Lower leg skin (tissue), 3 donors: ENCODE measurements around the gene ADGRG2.

Source experiments
- POLR2A ChIP-seq, 2 donors: fragments of 450-650 bp; IDR thresholded peaks; one replicate each; pipeline ENCODE4 v1.6.1; 2016 to 2017; ENCODE audit warnings: antibody characterized with exemption in 2 of 2, mild to moderate bottlenecking in 1 of 2, moderate library complexity in 1 of 2
- TF ChIP-seq, protein P1 (sequence below), 3 donors: fragments of 450-650 bp; IDR thresholded peaks; one replicate each; pipeline ENCODE4 v1.5.1; 2016; ENCODE audit warnings: antibody characterized with exemption in 3 of 3, mild to moderate bottlenecking in 3 of 3, moderate library complexity in 2 of 3

GRCh38 chrX:19057856-19058255 is 64.4 kb downstream of the ADGRG2 start:
- TF ChIP-seq POLR2A (IDR thresholded peaks at IDR 0.05), result no peak
- TF ChIP-seq, protein P1, sequence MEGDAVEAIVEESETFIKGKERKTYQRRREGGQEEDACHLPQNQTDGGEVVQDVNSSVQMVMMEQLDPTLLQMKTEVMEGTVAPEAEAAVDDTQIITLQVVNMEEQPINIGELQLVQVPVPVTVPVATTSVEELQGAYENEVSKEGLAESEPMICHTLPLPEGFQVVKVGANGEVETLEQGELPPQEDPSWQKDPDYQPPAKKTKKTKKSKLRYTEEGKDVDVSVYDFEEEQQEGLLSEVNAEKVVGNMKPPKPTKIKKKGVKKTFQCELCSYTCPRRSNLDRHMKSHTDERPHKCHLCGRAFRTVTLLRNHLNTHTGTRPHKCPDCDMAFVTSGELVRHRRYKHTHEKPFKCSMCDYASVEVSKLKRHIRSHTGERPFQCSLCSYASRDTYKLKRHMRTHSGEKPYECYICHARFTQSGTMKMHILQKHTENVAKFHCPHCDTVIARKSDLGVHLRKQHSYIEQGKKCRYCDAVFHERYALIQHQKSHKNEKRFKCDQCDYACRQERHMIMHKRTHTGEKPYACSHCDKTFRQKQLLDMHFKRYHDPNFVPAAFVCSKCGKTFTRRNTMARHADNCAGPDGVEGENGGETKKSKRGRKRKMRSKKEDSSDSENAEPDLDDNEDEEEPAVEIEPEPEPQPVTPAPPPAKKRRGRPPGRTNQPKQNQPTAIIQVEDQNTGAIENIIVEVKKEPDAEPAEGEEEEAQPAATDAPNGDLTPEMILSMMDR (IDR thresholded peaks at IDR 0.05), result no peak
